GM12873 (cell line): ENCODE measurements around the gene RUVBL1.

ENCODE experiments used
- CTCF ChIP-seq: IDR thresholded peaks from 2 replicates; pipeline ENCODE4 v1.5.1; 2012; ENCODE audit warnings: low read depth, mild to moderate bottlenecking, moderate library complexity, low read length, control low read depth; ENCODE audit not compliant: insufficient read depth; ENCODE audit errors: missing control alignments

The RUVBL1 gene

GRCh38 chr3:128149650-128150049 lies 26.0 kb upstream of the RUVBL1 start:
- TF ChIP-seq CTCF = no peak

- TF ChIP-seq CTCF = no peak
Observed at GRCh38 chr3:128146201-128146600, 22.6 kb upstream of the RUVBL1 start.

GRCh38 chr3:128145279-128145678 lies 21.7 kb upstream of the RUVBL1 start:
- no peak for TF ChIP-seq CTCF

GRCh38 chr3:128144512-128145187 lies 21.0 kb upstream of the RUVBL1 start:
- TF ChIP-seq CTCF = no peak

- TF ChIP-seq CTCF = no peak
Observed at GRCh38 chr3:128143496-128143895, 19.9 kb upstream of the RUVBL1 start.

GRCh38 chr3:128133273-128133883 lies 9.8 kb upstream of the RUVBL1 start:
- peak; percentile 79 for TF ChIP-seq CTCF

- no peak for TF ChIP-seq CTCF
Observed at GRCh38 chr3:128131897-128132646, 8.5 kb upstream of the RUVBL1 start.
